Hepatocyte (in vitro differentiated cells): Measurements from ENCODE around the gene FBXW11.
"Not testable (repeated sequence)": the region's sequence is repeated elsewhere in the genome, so short reads cannot be mapped to it uniquely, and the experiment has no call there.

ENCODE experiments used
- EZH2phosphoT487 ChIP-seq: fragments of 200-600 bp; sonication (generic); IDR thresholded peaks from one replicate; pipeline ENCODE4 v1.6.1; 2018; ENCODE audit warnings: antibody characterized with exemption, mild to moderate bottlenecking, low read depth, moderate library complexity; ENCODE audit not compliant: unreplicated experiment, severe bottlenecking
- TF ChIP-seq, protein P1 (sequence below): fragments of 200-600 bp; sonication (generic); IDR thresholded peaks from 2 replicates; pipeline ENCODE4 v1.5.1; 2016; ENCODE audit warnings: antibody characterized with exemption, mild to moderate bottlenecking; ENCODE audit not compliant: poor library complexity

DNA sequence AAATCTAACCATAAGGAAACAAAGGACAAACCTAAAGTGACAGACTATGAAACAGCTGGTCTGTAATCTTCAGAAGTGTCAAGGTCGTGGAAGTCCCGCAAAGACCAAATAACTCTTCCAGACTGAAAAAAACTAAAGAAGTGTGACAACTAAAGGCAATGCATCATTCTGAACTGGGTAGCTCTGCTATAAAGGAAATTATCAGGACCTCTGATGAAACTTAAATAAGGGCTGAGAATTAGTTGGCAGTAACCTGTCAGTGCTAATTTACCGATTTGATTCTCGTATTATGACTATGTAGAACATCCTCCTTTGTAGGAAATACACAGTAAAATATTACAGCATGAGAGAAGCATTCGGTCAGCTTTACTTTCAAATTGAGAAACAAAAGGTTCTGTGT, 65.2 kb downstream of the FBXW11 start:
- TF ChIP-seq, protein P1, sequence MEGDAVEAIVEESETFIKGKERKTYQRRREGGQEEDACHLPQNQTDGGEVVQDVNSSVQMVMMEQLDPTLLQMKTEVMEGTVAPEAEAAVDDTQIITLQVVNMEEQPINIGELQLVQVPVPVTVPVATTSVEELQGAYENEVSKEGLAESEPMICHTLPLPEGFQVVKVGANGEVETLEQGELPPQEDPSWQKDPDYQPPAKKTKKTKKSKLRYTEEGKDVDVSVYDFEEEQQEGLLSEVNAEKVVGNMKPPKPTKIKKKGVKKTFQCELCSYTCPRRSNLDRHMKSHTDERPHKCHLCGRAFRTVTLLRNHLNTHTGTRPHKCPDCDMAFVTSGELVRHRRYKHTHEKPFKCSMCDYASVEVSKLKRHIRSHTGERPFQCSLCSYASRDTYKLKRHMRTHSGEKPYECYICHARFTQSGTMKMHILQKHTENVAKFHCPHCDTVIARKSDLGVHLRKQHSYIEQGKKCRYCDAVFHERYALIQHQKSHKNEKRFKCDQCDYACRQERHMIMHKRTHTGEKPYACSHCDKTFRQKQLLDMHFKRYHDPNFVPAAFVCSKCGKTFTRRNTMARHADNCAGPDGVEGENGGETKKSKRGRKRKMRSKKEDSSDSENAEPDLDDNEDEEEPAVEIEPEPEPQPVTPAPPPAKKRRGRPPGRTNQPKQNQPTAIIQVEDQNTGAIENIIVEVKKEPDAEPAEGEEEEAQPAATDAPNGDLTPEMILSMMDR = not testable (repeated sequence)
- TF ChIP-seq EZH2phosphoT487 = not testable (repeated sequence)
